Measurements from ENCODE around the gene RPS3.
A peak's percentile ranks its signal among the peaks of the same experiment; 100 is the strongest.

The RPS3 gene

DNA sequence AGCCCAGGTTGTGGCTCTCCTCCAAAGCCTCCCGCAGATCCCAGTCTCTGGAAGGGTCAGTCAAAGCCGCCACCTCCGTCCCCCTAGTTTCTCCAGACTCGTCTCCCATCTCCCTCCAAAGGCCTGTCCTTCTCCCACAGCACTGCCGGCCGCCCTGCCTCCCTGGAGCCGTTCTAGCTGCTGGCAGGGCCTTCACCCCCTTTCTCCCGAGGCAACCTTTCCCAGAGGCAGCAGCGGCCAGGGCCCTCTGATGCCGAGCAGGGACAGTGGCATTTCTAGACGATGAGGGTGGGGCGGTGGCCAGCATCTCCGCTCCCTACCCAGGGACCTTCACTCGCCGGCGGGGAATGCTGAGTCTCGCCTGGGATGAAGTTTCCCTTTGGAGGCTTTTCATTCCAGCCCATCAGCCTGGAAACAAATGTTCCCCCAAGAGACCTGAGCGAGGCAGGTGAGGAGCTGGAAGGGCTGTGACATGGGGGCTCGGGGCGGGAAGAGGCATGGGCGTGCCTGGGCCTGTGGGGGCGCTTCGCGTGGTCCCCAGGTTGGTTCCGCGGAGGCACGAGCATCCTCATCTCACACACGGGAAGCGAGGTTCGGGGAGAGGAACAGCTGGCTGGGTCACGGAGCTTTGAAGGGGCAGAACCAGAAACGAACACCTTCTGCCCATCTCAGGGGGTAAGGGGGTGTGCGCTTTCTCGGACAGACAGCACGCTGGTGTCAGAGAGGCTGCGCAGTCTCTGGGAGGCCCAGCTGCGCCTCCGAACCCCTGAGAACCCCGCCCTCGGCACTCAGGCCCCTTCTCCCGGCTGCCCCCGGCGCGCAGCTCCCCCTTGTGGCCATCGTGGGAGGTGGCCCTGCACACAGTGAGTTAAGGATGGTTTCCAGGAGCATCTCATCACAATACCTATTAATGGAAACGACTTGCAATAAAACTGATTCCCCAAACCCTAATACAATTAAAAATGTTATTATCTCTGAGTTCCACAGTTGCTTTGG, 51.8 kb downstream of the RPS3 start:
- H3K4me3 ChIP-seq (ENCODE audit: low read depth, low read length), result no peak overlapping the region
- TF ChIP-seq CTCF (IDR thresholded peaks at IDR 0.05; ENCODE audit: low read depth, low read length), result peak; percentile 91
- TF ChIP-seq, protein P1, sequence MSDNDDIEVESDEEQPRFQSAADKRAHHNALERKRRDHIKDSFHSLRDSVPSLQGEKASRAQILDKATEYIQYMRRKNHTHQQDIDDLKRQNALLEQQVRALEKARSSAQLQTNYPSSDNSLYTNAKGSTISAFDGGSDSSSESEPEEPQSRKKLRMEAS (IDR thresholded peaks at IDR 0.05; ENCODE audit: low read depth, low read length), result no peak
- DNase-seq (ENCODE audit: low read depth), result peak; percentile 53

DNA sequence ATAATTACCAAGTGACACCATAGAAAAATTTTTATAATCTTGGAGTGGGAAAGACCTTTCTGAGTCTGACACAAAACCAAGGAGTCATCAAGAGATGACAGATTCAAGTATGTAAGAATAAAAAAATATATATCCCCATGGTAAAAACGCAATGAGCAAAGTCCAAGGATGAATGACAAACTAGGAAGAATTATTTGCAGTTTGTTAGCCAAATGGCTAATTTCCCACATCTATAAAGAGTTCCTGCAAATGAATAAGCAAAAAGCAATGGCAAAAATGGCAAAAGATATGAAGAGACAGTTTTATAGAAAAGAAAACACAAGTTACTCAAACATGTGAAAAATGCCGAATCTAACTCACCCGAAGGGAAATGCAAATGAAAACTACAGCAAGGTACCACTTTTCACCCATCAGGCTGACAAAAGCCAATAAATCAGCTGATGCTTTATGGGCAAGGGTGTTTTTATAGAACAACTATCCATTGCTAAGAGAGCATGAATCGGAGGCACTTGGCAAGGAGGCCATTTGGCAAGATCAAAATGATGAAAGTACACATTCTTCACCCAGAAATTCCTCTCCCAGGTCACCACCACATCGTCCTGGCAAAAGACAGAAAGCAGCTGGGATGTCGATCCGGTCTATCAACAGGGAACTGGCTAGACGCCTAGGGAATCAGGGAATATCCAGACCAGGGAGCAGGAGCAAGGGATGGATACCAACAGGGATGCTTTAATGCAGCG, 54.8 kb downstream of the RPS3 start:
- TF ChIP-seq, protein P1 (IDR thresholded peaks at IDR 0.05; ENCODE audit: low read depth, low read length), result no peak
- TF ChIP-seq MYC (IDR thresholded peaks at IDR 0.05; ENCODE audit: low read depth, low read length) (no peak), POLR2A (IDR thresholded peaks at IDR 0.05; ENCODE audit: extremely low read depth, insufficient read length) (no peak), CTCF (IDR thresholded peaks at IDR 0.05; ENCODE audit: low read depth, low read length) (no peak)
- DNase-seq (ENCODE audit: low read depth), result no peak

DNA sequence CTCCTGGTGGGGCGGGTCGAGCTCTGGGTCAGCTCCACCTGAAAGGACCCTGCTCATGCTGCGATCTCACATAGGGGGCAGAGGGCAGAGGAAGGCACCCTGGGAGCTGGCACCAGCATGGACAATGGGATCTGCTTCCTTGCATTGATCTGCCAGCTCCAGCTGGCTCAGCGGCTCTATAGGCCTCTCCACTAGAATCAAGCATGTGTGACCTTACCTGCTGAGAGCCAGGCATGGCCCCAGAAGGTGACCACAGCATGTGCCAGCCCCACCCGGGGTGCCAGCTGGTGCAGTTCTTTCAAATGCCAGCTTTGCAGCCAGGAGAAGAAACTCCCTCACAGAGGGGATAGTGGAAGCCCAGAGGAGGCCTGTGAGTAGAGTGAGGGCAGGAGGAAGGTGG, 55.7 kb downstream of the RPS3 start:
- no peak for TF ChIP-seq CTCF (IDR thresholded peaks at IDR 0.05; ENCODE audit: low read depth, low read length)
- TF ChIP-seq MYC (IDR thresholded peaks at IDR 0.05; ENCODE audit: low read depth, low read length), result no peak
- TF ChIP-seq, protein P1 (IDR thresholded peaks at IDR 0.05; ENCODE audit: low read depth, low read length), result no peak
- no peak for TF ChIP-seq POLR2A (IDR thresholded peaks at IDR 0.05; ENCODE audit: extremely low read depth, insufficient read length)
- no peak overlapping the region for H3K4me3 ChIP-seq (ENCODE audit: low read depth, low read length)
- no peak for DNase-seq (ENCODE audit: low read depth)

More for the DNA sequence above, 54.8 kb downstream of the RPS3 start:
- no peak overlapping the region for H3K4me3 ChIP-seq (ENCODE audit: low read depth, low read length)

All from NB4 (cell line).